GM19452 (cell line): Measurements from ENCODE around the gene USP17L27.
"Not testable (repeated sequence)": the region's sequence is repeated elsewhere in the genome, so short reads cannot be mapped to it uniquely, and the experiment has no call there.

ENCODE experiments used
- ATAC-seq: cut with Tn5 transposase; IDR thresholded peaks from one replicate; pipeline ENCODE4 v1.9.1; 2021; ENCODE audit not compliant: unreplicated experiment

Gene USP17L27, protein sequence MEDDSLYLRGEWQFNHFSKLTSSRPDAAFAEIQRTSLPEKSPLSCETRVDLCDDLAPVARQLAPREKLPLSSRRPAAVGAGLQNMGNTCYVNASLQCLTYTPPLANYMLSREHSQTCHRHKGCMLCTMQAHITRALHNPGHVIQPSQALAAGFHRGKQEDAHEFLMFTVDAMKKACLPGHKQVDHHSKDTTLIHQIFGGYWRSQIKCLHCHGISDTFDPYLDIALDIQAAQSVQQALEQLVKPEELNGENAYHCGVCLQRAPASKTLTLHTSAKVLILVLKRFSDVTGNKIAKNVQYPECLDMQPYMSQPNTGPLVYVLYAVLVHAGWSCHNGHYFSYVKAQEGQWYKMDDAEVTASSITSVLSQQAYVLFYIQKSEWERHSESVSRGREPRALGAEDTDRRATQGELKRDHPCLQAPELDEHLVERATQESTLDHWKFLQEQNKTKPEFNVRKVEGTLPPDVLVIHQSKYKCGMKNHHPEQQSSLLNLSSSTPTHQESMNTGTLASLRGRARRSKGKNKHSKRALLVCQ

DNA sequence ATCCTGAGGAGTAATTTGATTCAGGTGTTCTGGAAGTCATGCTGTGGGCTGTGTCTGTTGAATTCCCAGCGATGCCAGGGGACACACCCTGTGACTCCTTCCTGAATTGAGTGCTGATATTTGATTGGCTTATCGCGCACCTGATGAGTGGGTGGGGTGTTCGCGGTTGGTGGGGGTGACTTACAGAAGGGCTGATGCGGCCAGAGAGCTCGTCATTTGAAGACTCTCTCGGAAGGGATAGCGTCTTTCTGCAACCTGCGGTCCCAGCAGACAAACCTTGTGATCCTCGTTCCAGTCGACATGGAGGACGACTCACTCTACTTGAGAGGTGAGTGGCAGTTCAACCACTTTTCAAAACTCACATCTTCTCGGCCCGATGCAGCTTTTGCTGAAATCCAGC is at the start of gene USP17L27:
TSS of gene USP17L27 (plus strand) at position 301 of the 400 bp plus-strand sequence. CDS start at position 301, 0 bp downstream.
- not testable (repeated sequence) for ATAC-seq

DNA sequence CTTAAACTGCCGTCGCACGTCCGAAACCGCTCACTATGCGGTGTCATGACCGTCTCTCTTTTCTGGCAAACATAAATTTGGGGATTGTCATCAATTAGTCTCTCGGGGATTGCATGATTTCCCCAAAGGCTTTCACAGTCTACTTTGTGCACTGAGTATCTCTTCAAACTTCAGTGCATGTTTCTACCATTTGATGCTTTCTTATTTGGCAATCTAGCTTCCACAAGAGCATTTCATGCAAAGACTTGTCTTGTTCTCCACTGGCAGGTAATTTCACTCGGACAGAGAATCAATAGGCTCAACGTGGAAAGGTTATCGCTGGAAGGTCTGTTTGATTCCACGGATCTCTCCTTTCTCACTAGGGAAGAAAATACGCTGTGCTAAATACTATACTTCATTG is 19.8 kb upstream of the USP17L27 start:
- not testable (repeated sequence) for ATAC-seq

DNA sequence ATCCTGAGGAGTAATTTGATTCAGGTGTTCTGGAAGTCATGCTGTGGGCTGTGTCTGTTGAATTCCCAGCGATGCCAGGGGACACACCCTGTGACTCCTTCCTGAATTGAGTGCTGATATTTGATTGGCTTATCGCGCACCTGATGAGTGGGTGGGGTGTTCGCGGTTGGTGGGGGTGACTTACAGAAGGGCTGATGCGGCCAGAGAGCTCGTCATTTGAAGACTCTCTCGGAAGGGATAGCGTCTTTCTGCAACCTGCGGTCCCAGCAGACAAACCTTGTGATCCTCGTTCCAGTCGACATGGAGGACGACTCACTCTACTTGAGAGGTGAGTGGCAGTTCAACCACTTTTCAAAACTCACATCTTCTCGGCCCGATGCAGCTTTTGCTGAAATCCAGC is 19.1 kb upstream of the USP17L27 start, which contains the start of gene USP17L24:
TSS of gene USP17L24 (plus strand) at position 301 of the 400 bp plus-strand sequence. CDS start at position 301, 0 bp downstream.
- ATAC-seq, result not testable (repeated sequence)

DNA sequence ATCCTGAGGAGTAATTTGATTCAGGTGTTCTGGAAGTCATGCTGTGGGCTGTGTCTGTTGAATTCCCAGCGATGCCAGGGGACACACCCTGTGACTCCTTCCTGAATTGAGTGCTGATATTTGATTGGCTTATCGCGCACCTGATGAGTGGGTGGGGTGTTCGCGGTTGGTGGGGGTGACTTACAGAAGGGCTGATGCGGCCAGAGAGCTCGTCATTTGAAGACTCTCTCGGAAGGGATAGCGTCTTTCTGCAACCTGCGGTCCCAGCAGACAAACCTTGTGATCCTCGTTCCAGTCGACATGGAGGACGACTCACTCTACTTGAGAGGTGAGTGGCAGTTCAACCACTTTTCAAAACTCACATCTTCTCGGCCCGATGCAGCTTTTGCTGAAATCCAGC is 14.3 kb upstream of the USP17L27 start, which contains the start of gene USP17L25:
TSS of gene USP17L25 (plus strand) at position 301 of the 400 bp plus-strand sequence. CDS start at position 301, 0 bp downstream.
- not testable (repeated sequence) for ATAC-seq

DNA sequence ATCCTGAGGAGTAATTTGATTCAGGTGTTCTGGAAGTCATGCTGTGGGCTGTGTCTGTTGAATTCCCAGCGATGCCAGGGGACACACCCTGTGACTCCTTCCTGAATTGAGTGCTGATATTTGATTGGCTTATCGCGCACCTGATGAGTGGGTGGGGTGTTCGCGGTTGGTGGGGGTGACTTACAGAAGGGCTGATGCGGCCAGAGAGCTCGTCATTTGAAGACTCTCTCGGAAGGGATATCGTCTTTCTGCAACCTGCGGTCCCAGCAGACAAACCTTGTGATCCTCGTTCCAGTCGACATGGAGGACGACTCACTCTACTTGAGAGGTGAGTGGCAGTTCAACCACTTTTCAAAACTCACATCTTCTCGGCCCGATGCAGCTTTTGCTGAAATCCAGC is 9.6 kb upstream of the USP17L27 start, which contains the start of gene USP17L26:
TSS of gene USP17L26 (plus strand) at position 301 of the 400 bp plus-strand sequence. CDS start at position 301, 0 bp downstream.
- not testable (repeated sequence) for ATAC-seq

DNA sequence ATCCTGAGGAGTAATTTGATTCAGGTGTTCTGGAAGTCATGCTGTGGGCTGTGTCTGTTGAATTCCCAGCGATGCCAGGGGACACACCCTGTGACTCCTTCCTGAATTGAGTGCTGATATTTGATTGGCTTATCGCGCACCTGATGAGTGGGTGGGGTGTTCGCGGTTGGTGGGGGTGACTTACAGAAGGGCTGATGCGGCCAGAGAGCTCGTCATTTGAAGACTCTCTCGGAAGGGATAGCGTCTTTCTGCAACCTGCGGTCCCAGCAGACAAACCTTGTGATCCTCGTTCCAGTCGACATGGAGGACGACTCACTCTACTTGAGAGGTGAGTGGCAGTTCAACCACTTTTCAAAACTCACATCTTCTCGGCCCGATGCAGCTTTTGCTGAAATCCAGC is 4.8 kb upstream of the USP17L27 start, which contains the start of gene USP17L5:
TSS of gene USP17L5 (plus strand) at position 301 of the 400 bp plus-strand sequence. CDS start at position 301, 0 bp downstream.
- not testable (repeated sequence) for ATAC-seq

DNA sequence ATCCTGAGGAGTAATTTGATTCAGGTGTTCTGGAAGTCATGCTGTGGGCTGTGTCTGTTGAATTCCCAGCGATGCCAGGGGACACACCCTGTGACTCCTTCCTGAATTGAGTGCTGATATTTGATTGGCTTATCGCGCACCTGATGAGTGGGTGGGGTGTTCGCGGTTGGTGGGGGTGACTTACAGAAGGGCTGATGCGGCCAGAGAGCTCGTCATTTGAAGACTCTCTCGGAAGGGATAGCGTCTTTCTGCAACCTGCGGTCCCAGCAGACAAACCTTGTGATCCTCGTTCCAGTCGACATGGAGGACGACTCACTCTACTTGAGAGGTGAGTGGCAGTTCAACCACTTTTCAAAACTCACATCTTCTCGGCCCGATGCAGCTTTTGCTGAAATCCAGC is 4.6 kb downstream of the USP17L27 start, which contains the start of gene USP17L28:
TSS of gene USP17L28 (plus strand) at position 301 of the 400 bp plus-strand sequence. CDS start at position 301, 0 bp downstream.
- not testable (repeated sequence) for ATAC-seq

DNA sequence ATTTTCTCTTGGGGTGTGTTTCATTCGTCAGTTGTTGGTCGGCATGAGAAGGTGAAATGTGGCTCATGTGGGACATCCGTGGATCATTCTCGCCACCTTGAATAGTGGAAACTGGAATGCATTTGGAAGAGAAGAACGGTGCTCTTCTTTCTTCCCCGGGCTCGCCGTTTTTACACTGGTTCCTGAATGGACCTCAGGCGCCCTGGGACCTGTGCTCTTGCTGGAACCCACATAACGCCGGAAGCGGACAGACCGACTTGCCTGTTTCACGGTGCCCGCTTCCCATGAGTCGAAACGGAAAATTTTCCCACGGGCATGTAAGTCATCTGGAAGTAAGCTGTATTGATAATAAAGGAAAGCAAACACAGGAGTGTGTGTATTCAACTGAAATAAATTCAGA is 6.9 kb downstream of the USP17L27 start:
- ATAC-seq, result not testable (repeated sequence)

DNA sequence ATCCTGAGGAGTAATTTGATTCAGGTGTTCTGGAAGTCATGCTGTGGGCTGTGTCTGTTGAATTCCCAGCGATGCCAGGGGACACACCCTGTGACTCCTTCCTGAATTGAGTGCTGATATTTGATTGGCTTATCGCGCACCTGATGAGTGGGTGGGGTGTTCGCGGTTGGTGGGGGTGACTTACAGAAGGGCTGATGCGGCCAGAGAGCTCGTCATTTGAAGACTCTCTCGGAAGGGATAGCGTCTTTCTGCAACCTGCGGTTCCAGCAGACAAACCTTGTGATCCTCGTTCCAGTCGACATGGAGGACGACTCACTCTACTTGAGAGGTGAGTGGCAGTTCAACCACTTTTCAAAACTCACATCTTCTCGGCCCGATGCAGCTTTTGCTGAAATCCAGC is 9.4 kb downstream of the USP17L27 start, which contains the start of gene USP17L29:
TSS of gene USP17L29 (plus strand) at position 301 of the 400 bp plus-strand sequence. CDS start at position 301, 0 bp downstream.
- not testable (repeated sequence) for ATAC-seq

DNA sequence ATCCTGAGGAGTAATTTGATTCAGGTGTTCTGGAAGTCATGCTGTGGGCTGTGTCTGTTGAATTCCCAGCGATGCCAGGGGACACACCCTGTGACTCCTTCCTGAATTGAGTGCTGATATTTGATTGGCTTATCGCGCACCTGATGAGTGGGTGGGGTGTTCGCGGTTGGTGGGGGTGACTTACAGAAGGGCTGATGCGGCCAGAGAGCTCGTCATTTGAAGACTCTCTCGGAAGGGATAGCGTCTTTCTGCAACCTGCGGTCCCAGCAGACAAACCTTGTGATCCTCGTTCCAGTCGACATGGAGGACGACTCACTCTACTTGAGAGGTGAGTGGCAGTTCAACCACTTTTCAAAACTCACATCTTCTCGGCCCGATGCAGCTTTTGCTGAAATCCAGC is 18.9 kb downstream of the USP17L27 start, which contains the start of gene USP17L30:
TSS of gene USP17L30 (plus strand) at position 301 of the 400 bp plus-strand sequence. CDS start at position 301, 0 bp downstream.
- not testable (repeated sequence) for ATAC-seq

DNA sequence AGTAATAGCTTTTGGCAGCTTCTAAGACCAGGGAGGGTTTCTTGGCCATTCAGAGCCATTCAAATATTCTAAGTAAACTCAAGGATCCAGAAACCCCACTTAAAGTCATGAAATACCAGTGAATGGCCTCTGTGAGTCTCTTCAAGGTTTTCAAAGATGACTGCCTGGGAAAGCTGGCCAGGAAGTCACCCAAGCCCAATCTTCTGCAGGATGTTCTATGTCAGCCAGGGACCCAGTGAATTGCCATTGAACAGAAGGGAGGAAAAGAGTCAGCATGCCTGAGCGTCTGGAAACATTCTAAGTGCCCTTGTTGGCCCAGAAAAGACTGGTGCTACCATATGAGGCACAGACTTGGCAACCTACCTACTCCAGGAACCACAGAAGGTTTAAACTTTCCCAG is 35.9 kb downstream of the USP17L27 start:
- ATAC-seq, result not testable (repeated sequence)

DNA sequence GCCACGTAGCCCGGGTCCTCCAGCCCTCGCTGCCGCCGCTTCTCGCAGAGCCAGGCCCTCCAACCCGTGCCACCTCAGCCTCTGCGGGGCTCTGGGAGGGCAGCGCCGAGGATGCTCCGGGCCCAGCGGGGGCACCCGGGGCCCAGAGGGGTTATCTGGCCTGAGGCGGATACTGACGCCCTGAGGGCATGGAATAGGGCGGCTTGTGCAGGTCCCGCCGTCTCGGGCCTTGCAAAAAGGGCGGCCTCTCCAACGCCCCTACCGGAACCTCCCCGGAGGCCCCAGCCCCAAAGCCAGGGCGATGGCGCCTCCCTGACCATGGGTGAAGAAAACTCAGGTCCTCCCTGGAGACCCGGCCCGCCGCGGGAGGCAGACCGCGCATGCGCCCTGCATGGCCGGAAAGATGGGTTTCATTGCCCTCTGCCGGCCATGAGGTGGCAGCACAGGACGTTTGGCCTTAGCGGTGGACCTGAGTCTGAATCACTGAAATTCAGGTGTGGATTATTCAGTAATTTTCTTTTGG is 37.1 kb downstream of the USP17L27 start:
- peak; percentile 53 for ATAC-seq

DNA sequence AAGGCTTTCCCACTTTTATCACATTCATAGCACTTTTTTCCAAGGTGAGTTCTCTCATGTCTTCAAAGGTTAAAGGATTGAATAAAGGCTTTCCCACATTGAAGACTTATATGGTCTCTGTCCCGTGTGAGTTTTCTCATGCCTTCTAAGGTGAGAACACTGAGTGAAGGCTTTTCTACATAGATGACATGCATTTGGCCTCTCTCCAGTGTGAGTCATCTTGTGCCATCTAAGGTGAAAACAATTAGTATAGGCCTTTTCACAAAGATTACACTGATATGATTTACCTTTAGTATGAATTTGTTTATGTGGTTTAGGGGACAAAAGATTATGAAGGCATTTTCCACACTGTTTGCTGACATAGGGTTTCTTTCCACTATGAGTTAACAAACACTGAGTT is 40.2 kb downstream of the USP17L27 start:
- no peak for ATAC-seq

DNA sequence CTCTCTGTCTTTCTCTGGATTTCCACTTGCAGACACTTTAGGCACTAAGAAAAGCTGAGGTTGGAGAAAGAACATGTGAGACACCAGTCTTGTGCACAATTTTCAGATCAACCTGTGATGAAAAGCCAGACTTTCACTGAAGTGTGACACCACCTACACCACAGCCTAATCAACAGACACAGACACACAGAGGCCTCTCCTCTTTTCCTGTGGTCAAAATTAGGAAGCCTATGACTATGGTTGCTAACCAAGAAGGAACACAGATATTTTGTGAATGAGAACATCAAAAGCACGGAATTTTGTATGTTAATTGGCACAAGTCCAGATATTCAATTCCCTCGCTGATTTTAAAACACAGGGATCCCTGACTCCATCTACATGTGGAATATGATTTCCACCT is 45.1 kb downstream of the USP17L27 start:
- ATAC-seq, result not testable (repeated sequence)
